ENCODE measurements around the gene NDUFAF4.
"Not testable (repeated sequence)": the region's sequence is repeated elsewhere in the genome, so short reads cannot be mapped to it uniquely, and the experiment has no call there.

Gene NDUFAF4

GRCh38 chr6:96888745-96889144 lies 8.9 kb downstream of the NDUFAF4 start:
- TF ChIP-seq, protein P1, sequence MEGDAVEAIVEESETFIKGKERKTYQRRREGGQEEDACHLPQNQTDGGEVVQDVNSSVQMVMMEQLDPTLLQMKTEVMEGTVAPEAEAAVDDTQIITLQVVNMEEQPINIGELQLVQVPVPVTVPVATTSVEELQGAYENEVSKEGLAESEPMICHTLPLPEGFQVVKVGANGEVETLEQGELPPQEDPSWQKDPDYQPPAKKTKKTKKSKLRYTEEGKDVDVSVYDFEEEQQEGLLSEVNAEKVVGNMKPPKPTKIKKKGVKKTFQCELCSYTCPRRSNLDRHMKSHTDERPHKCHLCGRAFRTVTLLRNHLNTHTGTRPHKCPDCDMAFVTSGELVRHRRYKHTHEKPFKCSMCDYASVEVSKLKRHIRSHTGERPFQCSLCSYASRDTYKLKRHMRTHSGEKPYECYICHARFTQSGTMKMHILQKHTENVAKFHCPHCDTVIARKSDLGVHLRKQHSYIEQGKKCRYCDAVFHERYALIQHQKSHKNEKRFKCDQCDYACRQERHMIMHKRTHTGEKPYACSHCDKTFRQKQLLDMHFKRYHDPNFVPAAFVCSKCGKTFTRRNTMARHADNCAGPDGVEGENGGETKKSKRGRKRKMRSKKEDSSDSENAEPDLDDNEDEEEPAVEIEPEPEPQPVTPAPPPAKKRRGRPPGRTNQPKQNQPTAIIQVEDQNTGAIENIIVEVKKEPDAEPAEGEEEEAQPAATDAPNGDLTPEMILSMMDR (IDR thresholded peaks at IDR 0.05; ENCODE audit: insufficient read depth, low read length) = no peak
- TF ChIP-seq POLR2AphosphoS5 (IDR thresholded peaks at IDR 0.05; ENCODE audit: low read depth) = no peak
- TF ChIP-seq, protein P2, sequence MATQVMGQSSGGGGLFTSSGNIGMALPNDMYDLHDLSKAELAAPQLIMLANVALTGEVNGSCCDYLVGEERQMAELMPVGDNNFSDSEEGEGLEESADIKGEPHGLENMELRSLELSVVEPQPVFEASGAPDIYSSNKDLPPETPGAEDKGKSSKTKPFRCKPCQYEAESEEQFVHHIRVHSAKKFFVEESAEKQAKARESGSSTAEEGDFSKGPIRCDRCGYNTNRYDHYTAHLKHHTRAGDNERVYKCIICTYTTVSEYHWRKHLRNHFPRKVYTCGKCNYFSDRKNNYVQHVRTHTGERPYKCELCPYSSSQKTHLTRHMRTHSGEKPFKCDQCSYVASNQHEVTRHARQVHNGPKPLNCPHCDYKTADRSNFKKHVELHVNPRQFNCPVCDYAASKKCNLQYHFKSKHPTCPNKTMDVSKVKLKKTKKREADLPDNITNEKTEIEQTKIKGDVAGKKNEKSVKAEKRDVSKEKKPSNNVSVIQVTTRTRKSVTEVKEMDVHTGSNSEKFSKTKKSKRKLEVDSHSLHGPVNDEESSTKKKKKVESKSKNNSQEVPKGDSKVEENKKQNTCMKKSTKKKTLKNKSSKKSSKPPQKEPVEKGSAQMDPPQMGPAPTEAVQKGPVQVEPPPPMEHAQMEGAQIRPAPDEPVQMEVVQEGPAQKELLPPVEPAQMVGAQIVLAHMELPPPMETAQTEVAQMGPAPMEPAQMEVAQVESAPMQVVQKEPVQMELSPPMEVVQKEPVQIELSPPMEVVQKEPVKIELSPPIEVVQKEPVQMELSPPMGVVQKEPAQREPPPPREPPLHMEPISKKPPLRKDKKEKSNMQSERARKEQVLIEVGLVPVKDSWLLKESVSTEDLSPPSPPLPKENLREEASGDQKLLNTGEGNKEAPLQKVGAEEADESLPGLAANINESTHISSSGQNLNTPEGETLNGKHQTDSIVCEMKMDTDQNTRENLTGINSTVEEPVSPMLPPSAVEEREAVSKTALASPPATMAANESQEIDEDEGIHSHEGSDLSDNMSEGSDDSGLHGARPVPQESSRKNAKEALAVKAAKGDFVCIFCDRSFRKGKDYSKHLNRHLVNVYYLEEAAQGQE (IDR thresholded peaks at IDR 0.05; ENCODE audit: insufficient replicate concordance, low read depth) = no peak
- TF ChIP-seq GABPA (IDR thresholded peaks at IDR 0.05; ENCODE audit: low read depth) = no peak
- no peak for TF ChIP-seq SPI1 (IDR thresholded peaks at IDR 0.05; ENCODE audit: borderline replicate concordance, low read depth)
- H3K27me3 ChIP-seq (ENCODE audit: insufficient read depth, poor library complexity, severe bottlenecking) = no peaks in the 10 kb centered on the region
- no peak for DNase-seq (ENCODE audit: low read depth in 1 of 2, low spot score in 1 of 2)
- no peak overlapping the region for H3K27ac ChIP-seq (replicated peaks)
- no peak overlapping the region for H3K4me3 ChIP-seq (replicated peaks; ENCODE audit: insufficient read depth, low read length)

- DNase-seq (ENCODE audit: low read depth in 1 of 2, low spot score in 1 of 2) = no peak
- H3K27me3 ChIP-seq (ENCODE audit: insufficient read depth, poor library complexity, severe bottlenecking) = no peaks in the 10 kb centered on the region
- no peak overlapping the region for H3K27ac ChIP-seq (replicated peaks)
- no peak overlapping the region for H3K4me3 ChIP-seq (replicated peaks; ENCODE audit: insufficient read depth, low read length)
- TF ChIP-seq GABPA (IDR thresholded peaks at IDR 0.05; ENCODE audit: low read depth) (no peak), POLR2AphosphoS5 (IDR thresholded peaks at IDR 0.05; ENCODE audit: low read depth) (no peak), SPI1 (IDR thresholded peaks at IDR 0.05; ENCODE audit: borderline replicate concordance, low read depth) (no peak)
- TF ChIP-seq, protein P1 (IDR thresholded peaks at IDR 0.05; ENCODE audit: insufficient read depth, low read length) = no peak
- TF ChIP-seq, protein P2 (IDR thresholded peaks at IDR 0.05; ENCODE audit: insufficient replicate concordance, low read depth) = no peak
Measured at GRCh38 chr6:96886519-96886918, 11.2 kb downstream of the NDUFAF4 start.

GRCh38 chr6:96885187-96885631 lies 12.5 kb downstream of the NDUFAF4 start:
- not testable (repeated sequence) for H3K27ac ChIP-seq (replicated peaks); H3K4me3 ChIP-seq (replicated peaks; ENCODE audit: insufficient read depth, low read length); H3K27me3 ChIP-seq (ENCODE audit: insufficient read depth, poor library complexity, severe bottlenecking); DNase-seq (ENCODE audit: low read depth in 1 of 2, low spot score in 1 of 2)

- TF ChIP-seq SPI1 (IDR thresholded peaks at IDR 0.05; ENCODE audit: borderline replicate concordance, low read depth) (no peak), POLR2AphosphoS5 (IDR thresholded peaks at IDR 0.05; ENCODE audit: low read depth) (no peak)
- TF ChIP-seq, protein P2 (IDR thresholded peaks at IDR 0.05; ENCODE audit: insufficient replicate concordance, low read depth) = no peak
- TF ChIP-seq, protein P1 (IDR thresholded peaks at IDR 0.05; ENCODE audit: insufficient read depth, low read length) = no peak
- no peak overlapping the region for H3K27ac ChIP-seq (replicated peaks)
- DNase-seq (ENCODE audit: low read depth in 1 of 2, low spot score in 1 of 2) = no peak
- H3K4me3 ChIP-seq (replicated peaks; ENCODE audit: insufficient read depth, low read length) = no peak overlapping the region
- H3K27me3 ChIP-seq (ENCODE audit: insufficient read depth, poor library complexity, severe bottlenecking) = no peaks in the 10 kb centered on the region
Measured at GRCh38 chr6:96878143-96878542, 19.5 kb downstream of the NDUFAF4 start.

Data from HL-60 (cell line).